ENCODE data around the gene DENR. TPM values are rescaled to one million over a fixed set of nuclear protein-coding genes. Genes with fewer than 3 reads are reported as not detected.

DENR gene
- total RNA-seq, 1 donor from 2014 or later: 68.4 TPM

DNA sequence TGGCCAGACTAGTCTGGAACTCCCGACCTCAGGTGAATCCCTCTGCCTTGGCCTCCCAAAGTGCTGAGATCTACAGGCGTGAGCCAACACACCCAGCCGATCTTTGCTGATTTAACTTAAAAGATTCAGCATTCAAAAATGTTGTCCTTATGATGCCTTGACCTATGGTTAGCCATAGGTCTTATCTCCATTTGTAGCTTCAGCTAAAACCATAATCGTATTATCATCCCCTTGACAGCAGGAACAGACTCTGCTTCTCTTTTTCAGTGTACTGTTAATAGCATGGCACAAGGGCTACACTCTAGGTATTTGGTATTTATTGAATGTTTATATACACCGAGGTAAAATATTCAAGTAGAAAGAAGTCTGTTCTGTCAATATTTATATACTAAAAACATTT is 37.0 kb downstream of the DENR start:
- H3K4me1 Mint-ChIP-seq (ENCODE audit: low read depth): no peaks in the 10 kb centered on the region
- no peaks in the 10 kb centered on the region for H3K27me3 Mint-ChIP-seq
- no peak overlapping the region for H3K27ac Mint-ChIP-seq
- H3K9me3 Mint-ChIP-seq (ENCODE audit: low read depth): no peaks in the 10 kb centered on the region
- TF ChIP-seq, protein P1, sequence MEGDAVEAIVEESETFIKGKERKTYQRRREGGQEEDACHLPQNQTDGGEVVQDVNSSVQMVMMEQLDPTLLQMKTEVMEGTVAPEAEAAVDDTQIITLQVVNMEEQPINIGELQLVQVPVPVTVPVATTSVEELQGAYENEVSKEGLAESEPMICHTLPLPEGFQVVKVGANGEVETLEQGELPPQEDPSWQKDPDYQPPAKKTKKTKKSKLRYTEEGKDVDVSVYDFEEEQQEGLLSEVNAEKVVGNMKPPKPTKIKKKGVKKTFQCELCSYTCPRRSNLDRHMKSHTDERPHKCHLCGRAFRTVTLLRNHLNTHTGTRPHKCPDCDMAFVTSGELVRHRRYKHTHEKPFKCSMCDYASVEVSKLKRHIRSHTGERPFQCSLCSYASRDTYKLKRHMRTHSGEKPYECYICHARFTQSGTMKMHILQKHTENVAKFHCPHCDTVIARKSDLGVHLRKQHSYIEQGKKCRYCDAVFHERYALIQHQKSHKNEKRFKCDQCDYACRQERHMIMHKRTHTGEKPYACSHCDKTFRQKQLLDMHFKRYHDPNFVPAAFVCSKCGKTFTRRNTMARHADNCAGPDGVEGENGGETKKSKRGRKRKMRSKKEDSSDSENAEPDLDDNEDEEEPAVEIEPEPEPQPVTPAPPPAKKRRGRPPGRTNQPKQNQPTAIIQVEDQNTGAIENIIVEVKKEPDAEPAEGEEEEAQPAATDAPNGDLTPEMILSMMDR (IDR thresholded peaks at IDR 0.05; ENCODE audit: unreplicated experiment): no peak
- H3K4me3 Mint-ChIP-seq (ENCODE audit: low read depth): no peak overlapping the region
- no peaks in the 10 kb centered on the region for H3K36me3 Mint-ChIP-seq (ENCODE audit: insufficient read depth)
- no peak for DNase-seq (ENCODE audit: low spot score, unreplicated experiment)

DNA sequence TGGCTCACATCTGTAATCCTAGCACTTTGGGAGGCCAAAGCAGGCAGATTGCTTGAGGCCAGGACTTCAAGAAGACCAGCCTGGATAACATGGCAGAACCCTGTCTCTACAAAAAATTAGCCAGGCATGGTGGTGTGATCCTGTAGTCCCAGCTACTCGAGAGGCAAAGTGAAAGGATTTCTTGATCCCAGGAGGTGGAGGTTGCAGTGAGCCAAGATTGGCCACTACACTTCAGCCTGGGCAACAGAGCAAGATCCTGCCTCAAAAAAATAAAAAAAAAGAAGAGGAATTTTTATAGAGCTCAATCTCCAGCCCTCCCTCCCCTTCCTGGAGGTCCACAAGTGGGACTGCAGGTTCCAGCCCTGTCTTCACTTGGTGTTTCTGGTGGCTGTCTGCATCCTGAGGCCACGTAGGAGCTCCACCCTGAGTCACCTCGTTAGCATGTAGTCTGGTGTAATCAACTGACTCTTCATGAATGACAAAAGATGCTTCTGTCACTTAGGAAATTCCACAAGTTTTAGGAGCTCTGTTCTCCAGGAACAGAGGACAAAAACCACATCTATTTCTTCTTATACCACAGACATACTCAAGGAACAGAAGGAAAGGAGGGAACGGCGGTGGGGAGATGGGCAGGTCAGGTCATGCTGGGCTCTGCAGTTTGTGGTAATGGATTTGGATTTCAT is 37.9 kb downstream of the DENR start:
- H3K27me3 Mint-ChIP-seq: no peaks in the 10 kb centered on the region
- no peaks in the 10 kb centered on the region for H3K36me3 Mint-ChIP-seq (ENCODE audit: insufficient read depth)
- TF ChIP-seq, protein P1 (IDR thresholded peaks at IDR 0.05; ENCODE audit: unreplicated experiment): no peak
- no peaks in the 10 kb centered on the region for H3K4me1 Mint-ChIP-seq (ENCODE audit: low read depth)
- no peak overlapping the region for H3K4me3 Mint-ChIP-seq (ENCODE audit: low read depth)
- H3K9me3 Mint-ChIP-seq (ENCODE audit: low read depth): no peaks in the 10 kb centered on the region
- H3K27ac Mint-ChIP-seq: no peak overlapping the region
- no peak for DNase-seq (ENCODE audit: low spot score, unreplicated experiment)

- TF ChIP-seq, protein P1 (IDR thresholded peaks at IDR 0.05; ENCODE audit: unreplicated experiment): peak; percentile 76
- no peaks in the 10 kb centered on the region for H3K4me1 Mint-ChIP-seq (ENCODE audit: low read depth)
- H3K4me3 Mint-ChIP-seq (ENCODE audit: low read depth): no peak overlapping the region
- no peaks in the 10 kb centered on the region for H3K36me3 Mint-ChIP-seq (ENCODE audit: insufficient read depth)
- no peaks in the 10 kb centered on the region for H3K27me3 Mint-ChIP-seq
- DNase-seq (ENCODE audit: low spot score, unreplicated experiment): no peak
- H3K9me3 Mint-ChIP-seq (ENCODE audit: low read depth): no peaks in the 10 kb centered on the region
- H3K27ac Mint-ChIP-seq: no peak overlapping the region
These were observed 41.1 kb downstream of the DENR start for GRCh38 chr12:122793685-122794106.

DNA sequence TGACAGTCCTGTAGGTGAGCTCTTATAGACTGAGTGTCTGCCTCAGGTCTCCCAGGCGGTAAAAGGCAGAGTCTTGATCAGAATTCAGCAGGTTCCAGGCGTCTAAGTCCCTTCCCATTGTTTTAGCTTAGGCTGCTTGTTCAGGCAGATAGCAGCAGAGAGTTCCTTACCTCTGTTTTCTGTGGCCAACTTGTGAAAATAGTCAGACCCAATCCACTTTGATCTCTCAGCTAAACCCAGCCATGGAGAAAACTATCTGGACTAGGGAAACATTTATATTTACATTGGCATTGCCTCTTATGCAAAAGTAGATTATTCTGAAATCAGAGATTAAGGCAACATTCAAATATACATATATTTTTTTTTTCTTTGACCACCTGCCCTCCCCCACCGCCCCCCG is 43.2 kb downstream of the DENR start:
- H3K36me3 Mint-ChIP-seq (ENCODE audit: insufficient read depth): no peaks in the 10 kb centered on the region
- DNase-seq (ENCODE audit: low spot score, unreplicated experiment): no peak
- H3K4me1 Mint-ChIP-seq (ENCODE audit: low read depth): no peaks in the 10 kb centered on the region
- TF ChIP-seq, protein P1 (IDR thresholded peaks at IDR 0.05; ENCODE audit: unreplicated experiment): no peak
- H3K27ac Mint-ChIP-seq: no peak overlapping the region
- H3K27me3 Mint-ChIP-seq: no peaks in the 10 kb centered on the region
- H3K9me3 Mint-ChIP-seq (ENCODE audit: low read depth): no peaks in the 10 kb centered on the region
- no peak overlapping the region for H3K4me3 Mint-ChIP-seq (ENCODE audit: low read depth)

DNA sequence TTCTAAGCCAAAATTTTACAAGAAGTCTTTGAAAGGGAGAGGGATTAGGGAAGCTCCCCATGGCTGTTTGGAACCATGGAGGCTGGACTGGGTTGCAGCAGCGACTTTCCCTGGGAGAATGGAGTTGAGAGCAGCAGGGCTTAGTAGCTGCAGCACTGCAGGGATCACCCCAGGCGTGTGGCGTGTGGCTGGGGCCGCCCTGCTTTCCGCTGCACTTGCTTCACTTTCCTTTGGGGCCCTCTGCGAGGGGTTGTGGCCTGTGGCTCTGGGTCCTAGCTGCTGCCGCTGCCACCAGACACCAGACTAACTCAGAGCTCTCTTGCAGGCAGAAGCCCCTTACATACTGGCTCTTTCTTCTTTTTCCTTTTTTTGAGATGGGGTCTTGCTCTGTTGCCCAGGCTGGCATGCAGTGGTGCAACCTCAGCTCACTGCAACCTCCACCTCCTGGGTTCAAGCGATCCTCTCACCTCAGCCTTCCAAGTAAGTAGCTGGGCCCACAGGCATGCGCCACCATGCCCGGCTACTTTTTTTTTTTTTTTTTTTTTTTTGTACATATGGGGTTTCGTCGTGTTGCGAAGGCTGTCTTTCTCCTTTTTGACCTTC is 47.1 kb downstream of the DENR start:
- TF ChIP-seq, protein P1 (IDR thresholded peaks at IDR 0.05; ENCODE audit: unreplicated experiment): no peak
- no peak for DNase-seq (ENCODE audit: low spot score, unreplicated experiment)
- Mint-ChIP-seq H3K27ac (no peak overlapping the region), H3K4me3 (ENCODE audit: low read depth) (no peak overlapping the region), H3K4me1 (ENCODE audit: low read depth) (peaks cover 3% of the 10 kb centered on the region), H3K27me3 (no peaks in the 10 kb centered on the region), H3K9me3 (ENCODE audit: low read depth) (no peaks in the 10 kb centered on the region), H3K36me3 (ENCODE audit: insufficient read depth) (no peaks in the 10 kb centered on the region)
